Measurements from ENCODE around the gene SBNO2. TPM values are rescaled to one million over a fixed set of nuclear protein-coding genes. Genes with fewer than 3 reads are reported as not detected.

Gene SBNO2
- total and polyA plus RNA-seq, 12 donors = 12.6 to 61.3 (median 16.1) TPM

DNA sequence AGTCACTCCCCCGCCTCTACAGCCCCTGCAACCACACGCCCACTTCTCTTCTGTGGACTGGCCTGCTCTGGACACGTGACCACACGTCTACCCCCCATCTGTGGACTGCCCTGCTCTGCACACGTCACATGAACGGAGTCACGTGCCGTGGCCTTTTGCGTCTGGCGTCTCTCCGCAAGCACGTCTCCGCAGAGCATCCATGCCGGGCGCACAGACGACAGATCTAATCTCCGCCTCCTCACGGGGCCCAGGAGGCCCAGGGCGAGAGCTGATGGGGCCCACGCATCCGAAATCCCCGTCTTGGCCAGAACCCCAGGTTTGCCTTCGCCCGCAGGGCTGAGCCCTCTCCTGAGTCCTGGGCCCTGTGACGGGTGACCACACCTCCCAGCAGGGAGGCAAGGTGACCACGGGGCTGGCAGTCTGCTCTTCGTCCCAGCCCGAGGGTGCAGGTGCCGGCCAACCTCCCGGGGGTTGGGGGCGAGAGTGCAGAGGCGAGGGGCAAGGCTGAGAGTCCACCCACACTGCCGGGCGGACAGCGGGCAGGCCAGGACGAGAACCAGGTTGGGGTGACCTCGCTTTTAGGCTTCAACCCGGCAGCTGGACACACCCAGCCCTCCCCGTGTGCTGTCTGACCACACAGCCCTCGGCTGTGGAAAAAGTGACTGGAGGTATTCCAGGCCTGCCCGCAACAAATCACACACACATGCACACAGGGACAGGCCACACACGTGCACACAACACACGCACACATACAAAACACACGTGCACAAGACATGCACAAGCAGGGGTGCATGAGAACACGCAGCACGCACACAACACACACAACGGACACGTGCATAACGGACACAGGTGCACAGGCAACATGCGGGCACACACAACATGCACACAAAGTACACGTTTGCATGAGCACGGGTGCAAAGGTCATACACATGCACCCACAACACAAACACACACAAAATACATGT, 3.9 kb downstream of the SBNO2 start:
- TF ChIP-seq, protein P1, sequence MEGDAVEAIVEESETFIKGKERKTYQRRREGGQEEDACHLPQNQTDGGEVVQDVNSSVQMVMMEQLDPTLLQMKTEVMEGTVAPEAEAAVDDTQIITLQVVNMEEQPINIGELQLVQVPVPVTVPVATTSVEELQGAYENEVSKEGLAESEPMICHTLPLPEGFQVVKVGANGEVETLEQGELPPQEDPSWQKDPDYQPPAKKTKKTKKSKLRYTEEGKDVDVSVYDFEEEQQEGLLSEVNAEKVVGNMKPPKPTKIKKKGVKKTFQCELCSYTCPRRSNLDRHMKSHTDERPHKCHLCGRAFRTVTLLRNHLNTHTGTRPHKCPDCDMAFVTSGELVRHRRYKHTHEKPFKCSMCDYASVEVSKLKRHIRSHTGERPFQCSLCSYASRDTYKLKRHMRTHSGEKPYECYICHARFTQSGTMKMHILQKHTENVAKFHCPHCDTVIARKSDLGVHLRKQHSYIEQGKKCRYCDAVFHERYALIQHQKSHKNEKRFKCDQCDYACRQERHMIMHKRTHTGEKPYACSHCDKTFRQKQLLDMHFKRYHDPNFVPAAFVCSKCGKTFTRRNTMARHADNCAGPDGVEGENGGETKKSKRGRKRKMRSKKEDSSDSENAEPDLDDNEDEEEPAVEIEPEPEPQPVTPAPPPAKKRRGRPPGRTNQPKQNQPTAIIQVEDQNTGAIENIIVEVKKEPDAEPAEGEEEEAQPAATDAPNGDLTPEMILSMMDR (IDR thresholded peaks at IDR 0.05) = no peak
- DNase-seq = no peak
- intact Hi-C loops (cut with DNase I) = loop anchor here in 7 of 10 donors (5.0 to 10.0 kb wide), 3 partner anchors 38 to 58 kb away; no protein-coding TSS in a partner anchor
- WGBS, 2 donors = 84 to 87% methylated on average over 52 of the region's 52 CpGs
- H3K4me1 ChIP-seq = peaks cover 0 to 58% (median 20%) of the 10 kb centered on the region in 9 donors
- H3K27me3 ChIP-seq = no peaks in the 10 kb centered on the region
- ATAC-seq = no peak
- peak overlapping the region in 1 of 10 donors; percentile 29 for H3K27ac ChIP-seq
- H3K9me3 ChIP-seq = no peaks in the 10 kb centered on the region
- H3K4me3 ChIP-seq = no peak overlapping the region
- H3K36me3 ChIP-seq = peaks cover 0 to 36% (median 0%) of the 10 kb centered on the region in 9 donors

DNA sequence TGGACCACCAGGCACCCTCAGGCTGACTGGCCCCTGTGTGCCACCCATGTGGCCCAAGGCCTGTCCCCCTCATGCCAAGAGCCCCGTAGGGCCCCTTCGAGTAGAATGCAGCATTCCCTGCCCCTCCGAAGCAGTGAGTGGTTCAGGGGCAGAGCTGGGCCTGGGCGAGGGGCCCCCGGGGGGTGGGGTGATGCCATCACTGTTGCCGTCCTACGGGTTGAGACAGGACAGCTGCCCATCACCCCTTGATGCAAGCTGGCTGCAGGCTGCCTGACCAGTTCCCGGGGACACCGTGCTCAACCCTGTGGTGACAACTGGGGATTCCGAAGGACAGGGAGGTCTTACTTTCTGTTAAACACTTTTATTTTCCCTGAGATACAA, 4.7 kb downstream of the SBNO2 start:
- intact Hi-C loops (cut with DNase I) = no loop called here
- H3K27ac ChIP-seq = peak overlapping the region in 1 of 10 donors; percentile 56
- peaks cover 0 to 51% (median 23%) of the 10 kb centered on the region in 9 donors for H3K4me1 ChIP-seq
- TF ChIP-seq, protein P1 (IDR thresholded peaks at IDR 0.05) = no peak
- H3K27me3 ChIP-seq = no peaks in the 10 kb centered on the region
- peaks cover 0 to 36% (median 0%) of the 10 kb centered on the region in 9 donors for H3K36me3 ChIP-seq
- ATAC-seq (no peak), DNase-seq (no peak)
- H3K4me3 ChIP-seq = no peak overlapping the region
- H3K9me3 ChIP-seq = no peaks in the 10 kb centered on the region
- WGBS, 2 donors = 85 to 88% methylated on average over 10 of the region's 10 CpGs

DNA sequence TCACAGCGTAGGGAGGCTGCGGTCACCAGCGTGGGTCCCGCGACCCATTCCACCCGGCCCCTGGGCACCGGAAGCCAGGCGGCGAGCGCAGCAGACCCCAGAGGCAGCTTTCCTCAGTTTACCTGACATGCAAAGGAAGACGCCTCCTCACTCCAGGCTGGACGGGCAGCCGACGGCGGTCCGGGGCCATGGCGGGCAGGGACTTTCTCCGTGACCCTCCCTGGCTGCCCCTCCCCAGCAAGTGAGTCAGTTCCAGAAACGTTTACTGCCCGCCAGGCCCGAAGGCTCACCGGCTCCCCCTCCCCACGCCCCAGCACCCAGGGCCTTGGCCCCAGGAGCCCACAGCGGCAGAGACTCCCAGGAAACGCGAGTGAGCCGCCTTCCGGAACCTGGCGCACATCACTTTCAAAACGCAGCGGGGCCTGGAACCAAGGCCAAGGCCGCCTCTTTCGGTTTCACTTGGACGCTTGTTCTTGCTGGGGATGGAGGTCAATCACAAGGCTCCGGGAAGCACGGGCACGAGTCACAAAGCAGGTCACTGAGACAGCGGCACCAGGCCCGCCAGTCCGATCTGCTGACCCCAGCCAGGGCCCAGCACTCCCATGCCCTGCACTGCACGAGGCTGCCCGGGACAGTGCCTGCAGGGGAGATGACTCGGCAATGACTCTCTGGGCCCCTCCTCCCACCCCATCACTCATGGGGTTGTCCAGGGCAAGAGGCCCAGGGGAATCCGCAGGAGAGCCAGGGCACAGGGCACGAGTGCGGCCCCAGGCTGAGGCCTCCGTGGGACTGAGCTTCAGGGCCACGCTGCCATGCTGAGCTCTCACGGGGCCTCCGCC, 5.3 kb downstream of the SBNO2 start:
- Histone ChIP-seq H3K4me3 (no peak overlapping the region), H3K4me1 (peaks cover 3 to 52% (median 23%) of the 10 kb centered on the region in 9 donors), H3K9me3 (no peaks in the 10 kb centered on the region), H3K36me3 (peaks cover 0 to 36% (median 0%) of the 10 kb centered on the region in 9 donors), H3K27ac (peak overlapping the region in 1 of 10 donors; percentile 56), H3K27me3 (no peaks in the 10 kb centered on the region)
- ATAC-seq (no peak), DNase-seq (no peak)
- WGBS, 2 donors = 86 to 88% methylated on average over 49 to 50 of the region's 50 CpGs
- TF ChIP-seq, protein P1 (IDR thresholded peaks at IDR 0.05) = no peak
- intact Hi-C loops (cut with DNase I) = no loop called here

Measured in heart right ventricle (tissue), 16 donors.